Activated CD4-positive, CD25-positive, alpha-beta regulatory T cell treated with anti-CD3 and anti-CD28 coated beads, Interleukin-2, amount 50 U/mL, for 72 hours (primary cell): Measurements from ENCODE around the gene SLC35E2B.
"Not testable (repeated sequence)": the region's sequence is repeated elsewhere in the genome, so short reads cannot be mapped to it uniquely, and the experiment has no call there.

Experiments
- DNase-seq: peaks from one replicate; pipeline ENCODE4 v3.0.0; 2021

SLC35E2B gene

GRCh38 chr1:1672181-1672965, 20.2 kb downstream of the SLC35E2B start:
- DNase-seq, result no peak

- no peak for DNase-seq
Measured at GRCh38 chr1:1671365-1672119, 21.1 kb downstream of the SLC35E2B start.

GRCh38 chr1:1670866-1671265, 21.7 kb downstream of the SLC35E2B start:
- no peak for DNase-seq

GRCh38 chr1:1669468-1670440, 22.8 kb downstream of the SLC35E2B start:
- no peak for DNase-seq

GRCh38 chr1:1666526-1666925, 26.1 kb downstream of the SLC35E2B start:
- no peak for DNase-seq

GRCh38 chr1:1665815-1666251, 26.8 kb downstream of the SLC35E2B start:
- DNase-seq, result peak; percentile 54

GRCh38 chr1:1664941-1665814, 27.4 kb downstream of the SLC35E2B start:
- DNase-seq, result no peak

GRCh38 chr1:1664318-1664717, 28.3 kb downstream of the SLC35E2B start:
- DNase-seq, result not testable (repeated sequence)

GRCh38 chr1:1662830-1663560, 29.6 kb downstream of the SLC35E2B start:
- not testable (repeated sequence) for DNase-seq

- DNase-seq, result not testable (repeated sequence)
Measured at GRCh38 chr1:1662392-1662791, 30.2 kb downstream of the SLC35E2B start.

- DNase-seq, result peak; percentile 93
Measured at GRCh38 chr1:1658583-1659549, 33.7 kb downstream of the SLC35E2B start, which contains the start of gene CDK11B. Gene CDK11B, minus strand, starts transcription at chr1:1659004. Its CDS starts 1,519 bp downstream, at chr1:1657485.

- peak; percentile 21 for DNase-seq
Measured at GRCh38 chr1:1648265-1648664, 44.3 kb downstream of the SLC35E2B start.

- peak; percentile 17 for DNase-seq
Measured at GRCh38 chr1:1647567-1648241, 44.9 kb downstream of the SLC35E2B start.

GRCh38 chr1:1646326-1646725, 46.3 kb downstream of the SLC35E2B start:
- not testable (repeated sequence) for DNase-seq

GRCh38 chr1:1640711-1641461, 51.7 kb downstream of the SLC35E2B start:
- DNase-seq, result not testable (repeated sequence)

GRCh38 chr1:1640081-1640480, 52.5 kb downstream of the SLC35E2B start:
- DNase-seq, result not testable (repeated sequence)

- DNase-seq, result not testable (repeated sequence)
Measured at GRCh38 chr1:1639368-1639767, 53.2 kb downstream of the SLC35E2B start.

- peak; percentile 27 for DNase-seq
Measured at GRCh38 chr1:1638528-1638927, 54.1 kb downstream of the SLC35E2B start.
